HL-60/S4 treated with retinoic acid at 250 ng/mL for 4 days and 3 days (cell line): ENCODE results near the gene BCL7A.
"Not testable (repeated sequence)": the region's sequence is repeated elsewhere in the genome, so short reads cannot be mapped to it uniquely, and the experiment has no call there.

Experiments
- in situ Hi-C: fragments of 300-500 bp; cut with MboI; formaldehyde crosslinking; loops from 2 replicates; pipeline ENCODE4 v1.7.0; 2022; ENCODE audit warnings: low sequenced_read_pairs

BCL7A gene

DNA sequence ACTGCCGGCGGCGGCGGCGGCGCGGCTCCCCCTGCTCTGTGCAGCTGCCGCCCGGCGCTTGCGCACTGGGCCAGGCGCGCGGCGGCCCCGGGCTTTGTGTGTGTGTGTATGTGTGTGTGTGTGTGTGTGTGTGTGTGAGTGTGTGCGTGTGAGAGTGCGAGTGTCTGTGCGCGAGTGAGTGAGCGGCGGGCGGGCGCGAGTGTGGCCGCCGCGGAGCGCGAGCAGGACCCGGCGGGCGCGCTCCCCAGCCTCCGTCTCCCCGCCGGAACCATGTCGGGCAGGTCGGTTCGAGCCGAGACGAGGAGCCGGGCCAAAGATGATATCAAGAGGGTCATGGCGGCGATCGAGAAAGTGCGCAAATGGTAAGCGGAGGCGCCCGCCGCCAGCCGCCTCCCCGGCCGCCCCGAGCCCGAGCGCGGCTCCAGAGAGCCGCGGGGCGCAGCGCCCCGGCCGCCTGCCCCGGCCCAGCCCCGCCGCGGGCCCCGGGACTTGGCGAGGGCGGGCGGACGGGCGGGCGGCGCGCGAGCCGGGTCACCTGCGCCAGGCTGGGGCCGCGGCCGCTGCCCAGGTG lies at the start of gene BCL7A:
Gene BCL7A (plus strand): TSS at position 63 of the 571 bp plus-strand sequence. CDS start 208 bp downstream, at position 271.
- in situ Hi-C loops: no loop called here

DNA sequence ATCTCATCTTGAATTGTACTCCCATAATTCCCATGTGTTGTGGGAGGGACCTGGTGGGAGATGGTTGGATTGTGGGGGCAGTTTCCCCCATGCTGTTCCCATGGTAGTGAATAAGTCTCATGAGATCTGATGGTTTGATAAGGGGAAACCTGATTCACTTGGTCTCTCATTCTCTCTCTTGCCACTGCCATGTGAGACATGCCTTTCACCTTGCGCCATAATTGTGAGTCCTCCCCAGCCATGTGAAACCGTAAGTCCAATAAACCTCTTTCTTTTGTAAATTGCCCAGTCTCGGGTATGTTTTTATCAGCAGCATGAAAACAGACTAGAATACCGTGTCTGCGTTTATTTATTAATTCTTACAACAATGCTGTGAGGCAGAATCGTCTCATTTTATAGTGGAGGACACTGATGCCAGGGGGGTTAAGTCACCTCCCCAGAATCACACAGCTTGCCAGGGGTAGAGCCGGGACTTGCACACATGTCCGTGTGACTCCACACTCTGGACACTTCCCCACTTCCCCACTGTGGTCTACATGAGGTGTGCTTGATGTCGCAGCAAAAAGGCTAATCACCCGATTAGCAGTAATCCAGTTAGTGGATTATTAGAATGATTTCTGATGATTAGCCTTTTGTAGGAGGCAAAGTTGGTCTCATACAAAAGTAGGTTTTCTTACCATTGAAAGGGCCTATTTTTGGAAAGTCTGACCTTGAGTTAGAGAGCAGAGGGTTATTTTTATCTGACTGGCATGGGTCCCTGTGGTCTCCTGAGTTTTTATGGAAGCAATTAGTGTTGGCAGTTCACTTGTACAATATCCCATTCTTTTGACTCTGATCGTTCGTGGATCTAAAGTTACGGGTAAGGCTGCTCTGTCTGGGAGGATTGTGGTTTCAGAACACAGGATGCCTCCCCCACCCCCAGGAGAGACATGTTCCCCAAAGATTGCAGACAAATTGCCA lies 47.4 kb upstream of the BCL7A start:
- in situ Hi-C loops: no loop called here

DNA sequence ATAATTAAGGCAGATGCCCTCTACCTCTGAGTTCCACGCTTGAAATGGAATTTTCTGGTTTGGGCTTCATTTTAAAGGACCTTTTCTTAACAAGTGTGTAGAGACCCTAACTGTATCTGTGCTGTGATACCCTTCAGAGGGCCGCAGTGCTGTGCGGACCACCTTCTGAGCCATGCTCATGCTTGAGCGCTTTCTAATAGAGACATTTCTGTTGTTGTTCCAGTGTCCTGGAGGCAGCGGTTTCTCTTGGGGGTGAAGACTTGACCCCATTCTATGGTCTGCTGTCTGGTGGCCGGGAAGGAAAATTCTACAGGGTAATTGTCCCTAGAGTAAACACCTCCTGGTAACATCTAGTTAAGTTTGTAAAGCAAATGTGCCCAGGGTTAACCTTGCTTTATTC lies 46.7 kb upstream of the BCL7A start:
- in situ Hi-C loops: no loop called here

DNA sequence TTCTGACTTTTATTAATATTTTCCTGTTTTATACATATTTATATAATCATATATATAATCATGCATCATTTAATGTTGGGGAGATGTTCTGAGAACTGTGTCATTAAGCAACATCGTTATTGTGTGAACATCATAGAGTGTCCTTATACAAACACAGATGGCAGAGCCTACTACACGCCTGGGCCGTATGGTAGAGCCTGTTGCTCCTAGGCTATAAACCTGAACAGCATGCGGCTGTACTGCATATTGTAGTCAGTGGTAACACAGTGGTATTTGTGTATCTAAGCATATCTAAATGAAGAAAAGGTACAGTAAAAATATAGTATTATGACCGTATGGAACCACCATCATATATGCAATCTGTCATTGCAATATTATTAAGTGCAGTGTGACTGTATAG lies 44.7 kb upstream of the BCL7A start:
- in situ Hi-C loops: no loop called here

DNA sequence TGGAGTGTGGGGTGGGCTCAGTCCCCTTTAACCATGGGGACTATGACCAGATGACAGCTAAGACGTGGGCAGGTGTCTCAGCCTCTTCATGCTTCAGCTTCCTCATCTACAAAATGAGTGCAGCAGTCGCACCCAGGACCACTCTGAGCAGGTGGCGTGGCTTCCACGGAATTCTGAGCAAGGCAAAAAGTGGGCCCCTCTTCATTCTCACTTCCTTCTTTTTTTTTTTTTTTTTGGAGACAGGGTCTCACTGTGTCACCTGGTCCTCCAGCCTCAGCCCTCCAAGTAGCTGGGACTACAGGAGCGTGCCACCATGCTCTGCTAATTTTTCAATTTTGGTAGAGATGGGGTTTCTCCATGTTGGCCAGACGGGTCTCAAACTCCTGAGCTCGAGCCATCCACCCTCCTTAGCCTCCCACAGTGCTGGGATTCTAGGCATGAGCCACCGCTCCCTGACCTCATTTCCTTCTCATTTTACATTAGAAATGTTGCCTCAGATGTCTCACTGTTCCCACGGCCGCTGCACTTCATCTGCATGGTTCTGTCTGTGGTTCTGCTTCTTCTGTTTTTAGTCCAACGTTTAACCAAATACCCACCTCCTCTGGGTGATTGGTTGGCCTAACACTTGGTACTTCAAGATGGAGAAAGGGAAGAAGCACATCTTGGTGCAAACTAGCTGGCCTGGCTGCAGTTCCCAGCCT lies 41.3 kb upstream of the BCL7A start:
- in situ Hi-C loops: no loop called here

DNA sequence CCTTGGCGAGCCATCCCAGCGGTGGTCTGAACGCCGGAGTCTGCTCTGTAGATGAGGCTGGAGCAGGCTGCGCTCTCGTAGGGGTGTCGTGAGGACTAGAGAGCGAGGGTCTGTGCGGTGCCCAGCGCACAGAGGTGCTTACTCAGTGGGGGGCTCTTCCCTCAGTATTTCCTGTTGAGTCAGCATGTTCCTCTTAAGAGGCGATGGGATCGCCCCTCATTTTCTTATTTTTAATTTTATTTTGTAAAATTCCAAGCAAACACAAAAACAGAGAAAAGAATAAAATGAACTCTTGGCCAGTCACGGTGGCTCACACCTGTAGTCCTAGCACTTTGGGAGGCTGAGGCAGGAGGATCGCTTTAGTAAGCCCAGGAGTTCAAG lies 40.8 kb upstream of the BCL7A start:
- in situ Hi-C loops: no loop called here

DNA sequence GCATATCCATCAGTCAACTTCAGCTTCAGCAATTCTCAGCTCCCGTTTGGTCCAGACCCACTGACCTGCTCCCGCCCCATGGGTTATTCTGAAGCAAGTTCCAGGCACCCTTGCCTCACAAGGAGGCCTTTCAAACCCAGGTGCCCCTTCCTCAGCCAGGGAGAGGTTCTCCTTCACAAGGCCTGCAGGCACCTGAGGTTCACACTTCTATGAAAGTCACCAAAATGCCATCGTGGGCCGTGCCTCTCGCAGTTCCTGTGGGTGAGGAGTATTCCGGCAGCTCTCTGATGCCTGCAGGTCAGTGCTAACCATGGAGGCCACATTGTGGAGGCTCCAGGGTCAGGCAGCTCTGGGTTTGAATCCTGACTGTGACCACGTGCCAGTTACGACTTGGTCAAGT lies 40.2 kb upstream of the BCL7A start:
- in situ Hi-C loops: no loop called here

DNA sequence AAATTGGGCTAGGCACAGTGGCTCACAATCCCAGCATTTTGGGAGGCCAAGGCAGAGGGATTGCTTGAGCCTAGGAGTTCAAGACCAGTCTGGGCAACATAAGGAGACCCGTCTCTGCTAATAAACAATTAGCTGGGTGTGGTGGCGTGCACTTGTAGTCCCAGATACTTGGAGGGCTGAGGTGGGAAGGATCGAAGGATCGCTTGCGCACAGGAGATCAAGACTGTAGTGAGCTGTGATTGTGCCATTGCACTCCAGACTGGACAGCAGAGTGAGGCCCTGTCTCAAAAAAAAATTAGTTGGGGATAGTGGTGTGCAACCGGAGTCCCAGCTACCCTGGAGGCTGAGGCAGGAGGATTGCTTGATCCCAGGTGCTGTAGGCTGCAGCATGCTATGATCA lies 38.7 kb upstream of the BCL7A start:
- in situ Hi-C loops: no loop called here

DNA sequence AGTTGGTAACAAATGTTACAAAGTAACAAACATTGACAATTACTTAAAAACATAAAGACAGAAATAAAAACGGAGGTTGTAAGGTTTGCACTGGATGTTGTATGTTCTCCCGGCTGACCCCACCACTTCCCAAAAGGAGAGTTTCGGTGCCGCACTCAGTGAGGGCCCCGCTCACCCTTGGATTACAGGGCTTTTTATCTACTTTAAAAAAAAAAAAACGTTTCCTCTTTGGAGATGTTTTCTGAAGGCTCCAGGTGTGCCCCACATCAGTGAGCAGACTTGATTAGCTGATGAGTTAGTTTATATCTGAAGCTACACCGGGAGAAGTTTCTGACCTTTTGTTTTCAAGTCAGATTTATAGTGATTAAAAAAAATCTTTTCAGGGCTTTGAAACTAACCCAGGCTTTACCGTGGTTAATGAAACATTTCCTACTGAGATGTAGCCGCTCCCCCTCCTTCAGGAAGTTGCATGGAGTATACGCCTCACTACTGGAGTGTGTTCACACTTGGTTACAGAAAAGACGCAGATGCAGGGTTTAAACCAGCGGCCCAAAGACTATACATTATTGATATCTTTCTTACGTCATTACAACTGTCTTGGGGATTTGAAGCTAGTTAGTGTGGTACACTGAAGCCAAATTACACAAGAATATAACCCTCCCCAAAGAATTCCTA lies 38.0 kb upstream of the BCL7A start:
- in situ Hi-C loops: no loop called here

DNA sequence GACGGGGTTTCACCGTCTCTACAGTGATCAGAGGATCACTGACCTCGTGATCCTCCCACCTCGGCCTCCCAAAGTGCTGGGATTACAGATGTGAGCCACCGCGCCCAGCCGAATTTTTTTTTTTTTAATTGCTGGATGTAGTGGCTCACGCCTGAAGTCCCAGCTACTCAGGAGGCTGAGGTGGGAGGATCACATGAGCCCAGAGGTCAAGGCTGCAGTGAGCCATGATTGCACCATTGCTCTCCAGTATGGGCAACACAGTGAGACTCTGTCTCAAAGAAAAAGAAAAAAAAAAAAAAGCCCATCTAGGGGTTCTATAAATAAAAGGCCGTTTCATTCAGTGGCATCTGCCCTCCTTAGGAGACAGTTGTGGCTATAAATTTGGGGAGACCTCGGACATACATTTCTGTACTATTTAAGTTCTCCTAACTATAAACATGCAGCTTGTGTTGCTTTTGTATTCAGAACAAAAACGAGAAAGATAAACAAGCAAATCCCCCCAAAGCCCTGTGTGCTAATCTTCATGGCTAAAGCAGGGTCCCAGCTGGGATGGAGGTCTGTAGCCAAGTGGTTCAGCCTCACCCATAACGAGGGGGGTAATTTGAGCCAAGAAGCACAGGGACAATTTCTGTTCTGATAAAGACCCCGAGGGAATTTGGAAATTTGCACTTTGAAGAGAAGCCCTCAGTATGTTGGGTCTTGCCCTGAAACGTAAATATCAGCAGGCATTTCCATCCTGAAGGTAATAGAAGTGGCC lies 35.0 kb upstream of the BCL7A start:
- in situ Hi-C loops: no loop called here

DNA sequence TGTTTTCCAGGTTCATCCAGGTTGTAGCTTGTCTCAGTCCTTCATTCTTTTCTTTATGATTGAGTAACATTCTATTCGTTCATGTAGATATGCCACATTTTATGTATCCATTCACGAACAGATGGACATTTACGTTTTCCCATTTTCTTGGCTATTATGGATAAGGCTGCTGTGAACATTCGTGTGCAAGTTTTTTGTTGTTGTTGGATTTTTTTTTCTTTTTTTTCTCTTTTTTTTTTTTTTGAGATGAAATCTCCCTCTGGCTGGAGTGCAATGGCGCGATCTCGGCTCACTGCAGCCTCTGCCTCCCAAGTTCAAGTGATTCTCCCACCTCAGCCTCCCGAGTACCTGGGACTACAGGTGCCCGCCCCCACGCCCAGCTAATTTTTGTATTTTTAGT lies 33.2 kb upstream of the BCL7A start:
- in situ Hi-C loops: not testable (repeated sequence)

DNA sequence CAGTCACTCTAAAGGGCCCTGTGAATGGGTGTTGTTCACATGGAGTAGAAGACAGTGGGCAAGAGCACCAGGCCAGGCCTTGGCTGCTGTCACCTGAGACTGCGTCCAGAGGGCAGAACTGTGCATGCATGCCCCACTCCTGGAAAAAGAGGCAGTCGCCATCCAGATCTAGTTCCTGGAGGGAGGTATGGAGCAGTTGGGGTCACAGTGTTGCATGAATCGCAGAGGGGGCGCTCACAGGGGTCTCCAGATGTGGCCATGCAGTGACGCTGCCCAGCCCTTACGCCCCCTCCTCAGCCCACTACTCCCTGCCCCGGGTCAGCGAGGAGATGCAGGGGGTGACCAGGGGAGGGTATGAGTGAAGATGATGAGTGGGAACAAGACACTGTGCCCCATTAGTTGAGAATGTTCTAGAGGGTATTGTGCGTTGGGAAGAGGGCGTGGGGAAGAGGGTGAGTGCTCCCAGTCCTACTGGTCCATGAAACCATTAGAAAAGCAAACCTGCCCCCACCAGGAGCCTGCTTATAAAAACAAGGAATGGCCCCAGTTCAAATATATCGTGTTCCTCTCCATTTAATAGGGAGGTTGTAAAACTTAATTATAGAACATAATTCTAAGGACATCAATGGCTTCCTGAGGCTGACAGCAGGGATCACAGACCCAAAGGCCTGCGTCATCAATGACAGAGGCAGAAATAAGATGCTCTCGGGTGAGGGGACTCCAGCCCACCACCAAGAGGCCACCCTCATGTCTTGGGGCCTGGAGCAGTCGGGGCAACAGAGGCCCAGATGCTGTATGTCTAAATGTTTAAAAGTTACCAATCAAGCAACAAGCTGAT lies 32.2 kb upstream of the BCL7A start:
- in situ Hi-C loops: no loop called here

DNA sequence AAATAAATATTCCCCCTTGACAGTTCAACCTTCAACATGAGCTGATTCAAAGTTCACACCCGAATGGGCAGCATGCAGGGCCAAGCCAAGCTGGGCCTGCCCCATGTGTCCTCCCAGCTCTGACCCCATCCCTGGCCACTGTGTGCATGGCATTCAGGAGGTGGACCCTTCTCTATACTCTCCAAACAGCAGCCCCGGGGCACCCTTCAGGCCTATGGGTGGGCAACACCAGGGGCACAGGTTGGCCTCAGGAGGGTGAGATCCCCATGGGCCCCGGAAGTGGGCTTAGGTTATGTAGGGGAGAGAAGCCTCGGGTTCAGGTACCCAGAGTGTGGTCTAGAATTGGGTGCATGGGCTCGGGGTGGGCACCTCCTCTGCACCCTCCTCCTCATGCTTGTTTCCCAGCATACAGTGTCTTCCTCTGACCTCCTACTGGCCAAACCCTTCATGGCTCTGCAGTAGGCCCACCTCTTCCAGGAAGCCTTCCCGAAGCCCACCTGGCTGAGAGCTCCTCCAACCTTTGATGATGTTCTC lies 31.5 kb upstream of the BCL7A start:
- in situ Hi-C loops: no loop called here

DNA sequence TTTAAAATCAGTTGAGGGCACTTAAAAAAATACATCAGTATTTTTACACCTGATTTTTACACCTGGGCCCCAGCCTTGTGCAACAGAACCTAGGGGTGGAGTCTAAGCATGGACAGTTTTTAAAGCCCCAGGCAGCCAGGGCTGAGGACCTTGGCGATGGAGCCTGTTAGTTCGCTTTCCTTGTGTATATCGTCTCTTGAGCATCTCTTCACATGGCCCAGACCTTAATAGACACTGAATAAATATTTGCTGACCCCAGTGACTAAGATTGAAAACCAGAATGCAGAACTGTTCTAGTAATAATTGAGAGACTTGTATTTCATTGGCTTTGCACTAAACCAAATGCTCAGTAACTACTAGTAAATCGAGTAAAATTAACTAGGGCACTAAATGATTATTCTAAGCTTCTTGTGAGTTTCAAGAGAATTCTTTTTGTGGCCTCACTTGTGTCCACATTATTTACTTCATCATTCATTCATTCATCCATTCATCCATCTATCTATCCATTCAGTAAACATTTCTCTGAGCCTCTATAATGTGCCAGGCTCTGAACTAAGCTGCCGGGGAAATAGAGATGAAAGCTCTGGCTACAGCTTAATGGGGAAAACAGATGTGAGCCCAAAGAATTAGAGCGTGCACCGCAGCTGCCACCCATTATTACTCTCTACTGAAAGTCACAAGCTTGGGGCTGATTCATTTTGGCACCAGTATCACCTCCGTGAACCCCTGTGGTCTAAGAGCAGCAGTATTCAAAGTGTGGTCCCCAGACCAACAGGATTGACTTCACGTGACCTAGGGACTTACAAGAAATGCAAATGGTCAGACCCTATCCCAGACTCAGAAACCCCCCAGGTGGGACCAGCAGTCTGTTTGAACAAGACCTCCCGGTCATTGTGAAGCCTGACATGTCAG lies 30.7 kb upstream of the BCL7A start:
- in situ Hi-C loops: no loop called here

DNA sequence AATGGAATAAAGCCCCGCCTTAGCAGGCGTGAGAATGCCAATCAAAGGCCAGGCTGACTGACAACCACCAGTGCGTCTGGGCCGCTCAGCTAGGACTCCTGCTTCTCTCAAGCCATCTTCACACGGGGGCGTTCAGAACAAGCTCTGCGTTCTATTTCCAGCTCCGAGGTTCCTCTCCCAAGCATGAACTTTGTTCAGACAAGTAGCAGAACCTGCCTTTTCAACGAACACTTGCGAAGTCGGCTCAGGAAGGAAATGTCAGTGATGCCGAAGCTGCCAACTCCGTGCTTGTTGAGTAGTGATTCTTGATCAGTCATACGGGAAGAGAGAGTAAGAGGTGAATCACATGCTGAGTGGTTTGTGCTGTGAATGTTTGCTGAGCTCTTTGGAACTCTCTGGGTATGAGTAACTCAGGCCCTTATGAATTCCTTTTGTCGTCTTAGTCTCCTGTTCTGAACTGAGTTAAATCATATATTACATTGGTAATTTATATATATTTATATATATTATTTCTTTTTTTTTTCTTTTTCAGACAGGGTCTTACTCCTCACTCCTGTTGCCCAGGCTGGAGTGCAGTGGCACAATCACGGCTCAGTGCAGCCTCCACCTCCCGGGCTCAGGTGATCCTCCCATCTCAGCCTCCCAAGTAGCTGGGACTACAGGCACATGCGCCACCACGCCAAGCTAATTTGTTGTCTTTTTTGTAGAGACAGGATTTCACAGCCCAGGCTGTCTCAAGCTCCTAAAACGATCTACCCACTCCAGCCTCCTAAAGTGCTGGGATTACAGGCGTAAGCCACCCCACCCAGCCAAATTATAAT lies 29.4 kb upstream of the BCL7A start:
- in situ Hi-C loops: no loop called here

DNA sequence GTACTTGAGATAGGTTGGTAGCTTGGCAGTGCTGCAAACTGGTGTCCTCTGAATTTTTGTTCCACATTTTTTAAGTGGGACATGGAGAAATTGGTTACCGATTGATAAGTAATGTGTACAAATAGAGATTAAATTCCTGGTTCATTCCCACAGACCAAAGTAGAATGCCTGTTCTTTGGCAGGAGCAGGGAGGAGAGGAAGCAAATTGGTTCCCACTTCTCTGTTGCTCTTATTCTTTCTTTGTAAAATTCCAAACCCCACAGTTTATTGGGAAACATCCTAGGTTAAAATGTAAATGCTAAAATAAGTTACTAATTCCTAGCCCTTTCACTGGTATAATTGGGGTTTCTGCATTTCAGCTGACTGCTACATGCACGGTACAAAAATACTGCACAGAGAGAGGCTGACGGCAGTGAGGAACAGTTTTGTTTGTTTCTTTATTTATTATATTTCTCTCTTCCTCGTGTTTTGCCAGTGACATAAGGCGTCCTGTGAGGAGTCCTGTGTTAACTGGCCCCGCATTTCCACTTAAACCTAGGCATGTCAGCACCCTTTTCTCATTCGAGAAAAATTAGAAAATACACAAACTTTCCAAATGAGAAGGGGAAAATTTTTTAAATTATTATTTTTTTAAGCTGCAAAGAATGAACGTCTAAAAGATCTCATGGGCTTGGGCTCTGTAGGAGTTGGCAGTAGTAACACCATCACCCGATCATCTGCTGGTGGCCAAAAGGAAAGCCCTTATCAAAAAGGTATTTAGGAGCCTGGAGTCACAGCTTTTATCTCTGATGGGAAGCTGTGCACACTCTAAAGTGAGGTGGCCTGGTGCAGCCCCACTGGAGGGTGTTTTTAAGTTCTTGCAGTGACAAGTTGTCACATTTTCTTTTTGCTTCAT lies 25.4 kb upstream of the BCL7A start:
- in situ Hi-C loops: no loop called here
